CD14-positive monocyte (primary cell): ENCODE measurements around the gene MARS2. TPM values are rescaled to one million over a fixed set of nuclear protein-coding genes. Genes with fewer than 3 reads are reported as not detected.

Experiments used
- DNase-seq, 3 donors: peaks; one replicate each; pipeline ENCODE4 v3.0.0-alpha.2; 2011 to 2022
- H2AFZ ChIP-seq: 2 replicates; pipeline ENCODE4 v1.6.0; 2012; ENCODE audit warnings: mild to moderate bottlenecking, low read depth, low read length, inconsistent platforms; ENCODE audit not compliant: insufficient read depth, poor library complexity, severe bottlenecking
- H3K27ac ChIP-seq, 2 donors: 1 replicate in 1 of 2; 2 replicates in 1 of 2; pipeline ENCODE4 v1.5.1; 2012 to 2013; ENCODE audit warnings: low read length in 2 of 2, control low read depth in 1 of 2, inconsistent platforms in 1 of 2, low read depth in 1 of 2, mild to moderate bottlenecking in 1 of 2
- H3K27me3 ChIP-seq, 2 donors: one replicate each; pipeline versions ENCODE4 v1.6.0 to v1.6.1; 2011 to 2013; ENCODE audit warnings: low read length in 2 of 2; ENCODE audit not compliant: control insufficient read depth in 2 of 2, insufficient read depth in 2 of 2
- H3K36me3 ChIP-seq, 2 donors: replicated peaks in 1 of 2; 1 replicate in 1 of 2; 2 replicates in 1 of 2; pipeline versions ENCODE4 v1.5.1 to v1.6.1; 2012 to 2013; ENCODE audit warnings: low read length in 2 of 2, control low read depth in 1 of 2, inconsistent platforms in 1 of 2, mild to moderate bottlenecking in 1 of 2; ENCODE audit not compliant: insufficient read depth in 2 of 2, control insufficient read depth in 1 of 2
- H3K4me1 ChIP-seq, 2 donors: 1 replicate in 1 of 2; 2 replicates in 1 of 2; pipeline versions ENCODE4 v1.5.1 to v1.6.1; 2012 to 2013; ENCODE audit warnings: low read length in 2 of 2, control low read depth in 1 of 2, inconsistent platforms in 1 of 2, mild to moderate bottlenecking in 1 of 2, moderate library complexity in 1 of 2; ENCODE audit not compliant: insufficient read depth in 2 of 2, control insufficient read depth in 1 of 2
- H3K4me2 ChIP-seq: replicated peaks from 2 replicates; pipeline ENCODE3; 2012; ENCODE audit warnings: low read length, moderate library complexity, mild to moderate bottlenecking; ENCODE audit not compliant: poor library complexity, severe bottlenecking; ENCODE audit errors: extremely low read depth
- H3K4me3 ChIP-seq, 3 experiments: fragments of 200-600 bp in 1 of 3; sonication (generic) in 1 of 3; replicated peaks in 1 of 3; 1 replicate in 2 of 3; 2 replicates in 1 of 3; pipeline ENCODE4 v1.5.1; 2011 to 2013; ENCODE audit warnings: low read length in 3 of 3, mild to moderate bottlenecking in 3 of 3, control low read depth in 2 of 3, low read depth in 2 of 3, inconsistent platforms in 1 of 3, moderate library complexity in 1 of 3
- H3K79me2 ChIP-seq: 2 replicates; pipeline ENCODE4 v1.6.0; 2012; ENCODE audit warnings: mild to moderate bottlenecking, control low read depth, inconsistent platforms, low read length, moderate library complexity; ENCODE audit not compliant: insufficient read depth
- H3K9ac ChIP-seq: 2 replicates; pipeline ENCODE4 v1.6.0; 2017; ENCODE audit warnings: low read length, mild to moderate bottlenecking; ENCODE audit not compliant: insufficient read depth, poor library complexity, severe bottlenecking
- H3K9me3 ChIP-seq, 2 donors: replicated peaks in 1 of 2; 1 replicate in 1 of 2; 2 replicates in 1 of 2; pipeline versions ENCODE4 v1.5.1 to v1.6.1; 2012 to 2013; ENCODE audit warnings: low read length in 2 of 2, control low read depth in 1 of 2; ENCODE audit not compliant: control insufficient read depth in 1 of 2, insufficient read depth in 1 of 2
- H4K20me1 ChIP-seq: 2 replicates; pipeline ENCODE4 v1.6.0; 2012; ENCODE audit warnings: mild to moderate bottlenecking, low read length, control low read depth, moderate library complexity; ENCODE audit not compliant: insufficient read depth
- H3K27ac Mint-ChIP-seq, 7 donors: one replicate each; pipeline ENCODE4 v1.8.0; 2020; ENCODE audit warnings: mild to moderate bottlenecking in 7 of 7, mixed read lengths in 7 of 7, moderate library complexity in 6 of 7, inconsistent platforms in 2 of 7
- H3K27me3 Mint-ChIP-seq, 3 donors: one replicate each; pipeline ENCODE4 v1.8.0; 2021 to 2022; ENCODE audit warnings: low read depth in 3 of 3, mild to moderate bottlenecking in 3 of 3, mixed read lengths in 3 of 3, moderate library complexity in 3 of 3, inconsistent platforms in 1 of 3
- H3K36me3 Mint-ChIP-seq, 2 donors: one replicate each; pipeline ENCODE4 v1.8.0; 2020; ENCODE audit warnings: mixed read lengths in 2 of 2, inconsistent platforms in 1 of 2, mild to moderate bottlenecking in 1 of 2
- H3K4me1 Mint-ChIP-seq: one replicate; pipeline ENCODE4 v1.8.0; 2020; ENCODE audit warnings: mild to moderate bottlenecking, mixed read lengths
- H3K4me3 Mint-ChIP-seq, 2 donors: one replicate each; pipeline ENCODE4 v1.8.0; 2020; ENCODE audit warnings: mild to moderate bottlenecking in 2 of 2, mixed read lengths in 2 of 2, moderate library complexity in 1 of 2
- H3K9me3 Mint-ChIP-seq, 7 donors: one replicate each; pipeline ENCODE4 v1.8.0; 2020 to 2022; ENCODE audit warnings: mixed read lengths in 7 of 7, mild to moderate bottlenecking in 6 of 7, moderate library complexity in 6 of 7, inconsistent platforms in 2 of 7
- WGBS: methylation state at CpG from one replicate; pipeline ENCODE4 v1.1.5; 2013; ENCODE audit warnings: missing lambda C conversion rate; ENCODE audit not compliant: insufficient coverage; 5-methylcytosine and 5-hydroxymethylcytosine counted together
- intact Hi-C, 2 donors: fragments of 100-400 bp; cut with micrococcal nuclease; formaldehyde crosslinking; loops; one replicate each; pipeline versions ENCODE4 v1.15.0 to v1.15.1; 2023
- polyA plus RNA-seq, 3 donors: library from polyadenylated mRNA; depleted of rRNA in 1 of 3; unstranded in 2 of 3; stranded (reverse) in 1 of 3; fragments of 300-500 nt in 2 of 3; fragments of >200 nt in 1 of 3; fragmentation: Illumina TruSeq in 2 of 3; gene quantifications; 1 replicate in 2 of 3; 2 replicates in 1 of 3; pipeline ENCODE4 v1.2.3, GENCODE V29; 2012 to 2021
- TF ChIP-seq, protein P1 (sequence below): fragments of 200-600 bp; IDR thresholded peaks from one replicate; pipeline ENCODE4 v1.8.0; 2022; ENCODE audit warnings: antibody characterized with exemption, mild to moderate bottlenecking

Gene MARS2
- polyA plus RNA-seq, 3 donors = 0.66 to 1.3 (median 0.93) TPM

DNA sequence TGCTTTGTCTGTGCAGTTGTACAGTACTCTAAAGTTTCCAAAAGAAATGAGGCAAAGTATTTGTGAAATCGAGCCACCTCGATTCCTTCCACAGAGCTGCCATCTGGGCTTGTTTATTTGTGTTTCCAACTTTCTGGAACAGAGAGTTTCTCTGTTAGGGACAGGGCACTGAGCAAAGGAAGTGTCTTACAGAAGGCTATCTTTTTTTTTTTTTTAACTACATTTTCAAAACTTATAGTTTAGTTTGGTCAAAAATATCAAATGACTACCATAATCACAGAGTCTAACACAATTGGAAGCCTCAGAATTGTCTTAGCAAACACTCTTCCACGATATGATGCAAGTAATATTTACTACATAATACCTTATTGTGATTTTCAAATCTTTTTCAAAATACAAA is 30.6 kb upstream of the MARS2 start:
- no peak overlapping the region for H3K9ac ChIP-seq
- H3K4me1 Mint-ChIP-seq = no peaks in the 10 kb centered on the region

DNA sequence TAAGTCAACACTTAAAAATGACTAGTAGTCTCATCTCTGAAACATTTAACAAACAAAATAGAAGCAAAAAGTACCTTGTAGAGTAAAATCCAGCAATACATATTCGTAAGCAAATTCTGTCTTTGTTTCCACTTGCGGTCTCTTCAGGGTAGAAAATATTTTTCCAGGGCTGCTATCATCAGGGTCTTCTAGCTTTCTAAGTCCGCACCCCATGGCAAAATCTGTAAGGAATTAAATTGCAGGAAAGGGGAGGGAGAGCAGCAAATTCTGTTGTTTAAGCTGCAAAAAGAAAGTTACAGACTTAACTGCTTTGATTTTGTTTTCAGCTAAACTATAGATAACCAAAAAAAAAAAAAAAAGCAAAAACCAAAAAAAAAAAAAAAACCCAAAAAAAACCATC is 29.9 kb upstream of the MARS2 start, which contains the start of gene RFTN2:
Gene RFTN2, minus strand, starts transcription at position 342 of the 400 bp plus-strand sequence. Its CDS starts 129 bp downstream, at position 213.
- Mint-ChIP-seq H3K9me3 (no peaks in the 10 kb centered on the region), H3K27ac (no peak within 1 kb of the TSS), H3K27me3 (peaks cover 0 to 3% (median 3%) of the 10 kb centered on the region in 3 donors), H3K36me3 (no peaks in the 10 kb centered on the region), H3K4me1 (no peaks in the 10 kb centered on the region), H3K4me3 (no peak within 1 kb of the TSS)
- Histone ChIP-seq H3K4me2 (no peak within 1 kb of the TSS), H3K9ac (no peak within 1 kb of the TSS), H3K9me3 (no peaks in the 10 kb centered on the region), H3K4me3 (no peak within 1 kb of the TSS), H3K4me1 (no peaks in the 10 kb centered on the region), H3K36me3 (no peaks in the 10 kb centered on the region), H3K79me2 (no peaks in the 10 kb centered on the region), H3K27me3 (peaks cover 0 to 2% of the 10 kb centered on the region in 2 donors), H2AFZ (no peak within 1 kb of the TSS), H4K20me1 (no peaks in the 10 kb centered on the region), H3K27ac (no peak within 1 kb of the TSS)
- WGBS = no CpG with 5 or more reads among the region's 3 CpGs
- TF ChIP-seq, protein P1, sequence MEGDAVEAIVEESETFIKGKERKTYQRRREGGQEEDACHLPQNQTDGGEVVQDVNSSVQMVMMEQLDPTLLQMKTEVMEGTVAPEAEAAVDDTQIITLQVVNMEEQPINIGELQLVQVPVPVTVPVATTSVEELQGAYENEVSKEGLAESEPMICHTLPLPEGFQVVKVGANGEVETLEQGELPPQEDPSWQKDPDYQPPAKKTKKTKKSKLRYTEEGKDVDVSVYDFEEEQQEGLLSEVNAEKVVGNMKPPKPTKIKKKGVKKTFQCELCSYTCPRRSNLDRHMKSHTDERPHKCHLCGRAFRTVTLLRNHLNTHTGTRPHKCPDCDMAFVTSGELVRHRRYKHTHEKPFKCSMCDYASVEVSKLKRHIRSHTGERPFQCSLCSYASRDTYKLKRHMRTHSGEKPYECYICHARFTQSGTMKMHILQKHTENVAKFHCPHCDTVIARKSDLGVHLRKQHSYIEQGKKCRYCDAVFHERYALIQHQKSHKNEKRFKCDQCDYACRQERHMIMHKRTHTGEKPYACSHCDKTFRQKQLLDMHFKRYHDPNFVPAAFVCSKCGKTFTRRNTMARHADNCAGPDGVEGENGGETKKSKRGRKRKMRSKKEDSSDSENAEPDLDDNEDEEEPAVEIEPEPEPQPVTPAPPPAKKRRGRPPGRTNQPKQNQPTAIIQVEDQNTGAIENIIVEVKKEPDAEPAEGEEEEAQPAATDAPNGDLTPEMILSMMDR = no peak
- intact Hi-C loops = no loop called here
- DNase-seq = no peak

More for the DNA sequence above, 30.6 kb upstream of the MARS2 start:
- Histone ChIP-seq H3K4me2 (no peak overlapping the region), H2AFZ (no peak overlapping the region), H3K9me3 (no peaks in the 10 kb centered on the region), H3K27me3 (peaks cover 0 to 2% of the 10 kb centered on the region in 2 donors), H3K4me3 (no peak overlapping the region), H3K27ac (no peak overlapping the region), H3K36me3 (no peaks in the 10 kb centered on the region), H3K4me1 (no peaks in the 10 kb centered on the region), H4K20me1 (no peaks in the 10 kb centered on the region), H3K79me2 (no peaks in the 10 kb centered on the region)
- TF ChIP-seq, protein P1 = no peak
- peaks cover 0 to 3% (median 3%) of the 10 kb centered on the region in 3 donors for H3K27me3 Mint-ChIP-seq
- no peak overlapping the region for H3K4me3 Mint-ChIP-seq
- no peak for DNase-seq
- H3K9me3 Mint-ChIP-seq = peaks cover 0 to under 1% (median 0%) of the 10 kb centered on the region in 7 donors
- no peak overlapping the region for H3K27ac Mint-ChIP-seq
- WGBS = no CpG with 5 or more reads among the region's 3 CpGs
- no peaks in the 10 kb centered on the region for H3K36me3 Mint-ChIP-seq
- intact Hi-C loops = no loop called here
